ENCODE results near the gene NIM1K. TPM values are rescaled to one million over a fixed set of nuclear protein-coding genes. Genes with fewer than 3 reads are reported as not detected.
"Not testable (repeated sequence)": the region's sequence is repeated elsewhere in the genome, so short reads cannot be mapped to it uniquely, and the experiment has no call there.

NIM1K gene
- polyA plus RNA-seq, 1 experiment: 0.72 TPM

GRCh38 chr5:43156388-43156787, 35.6 kb upstream of the NIM1K start:
- Histone ChIP-seq H3K27me3 (ENCODE audit: control insufficient read depth, insufficient read depth, low read length) (no peaks in the 10 kb centered on the region), H3K4me3 (ENCODE audit: low read depth, low read length) (no peak overlapping the region), H3K27ac (ENCODE audit: low read depth, low read length) (no peak overlapping the region), H3K9me3 (ENCODE audit: control insufficient read depth, insufficient read depth, low read length) (no peaks in the 10 kb centered on the region)
- POLR2A ChIA-PET: no interaction called here
- no peak for DNase-seq (ENCODE audit: low read depth, low spot score)
- CTCF ChIA-PET: interaction anchor here (0.7 to 1.2 kb wide), 2 partner anchors 51 to 96 kb away, joined by 3 read pairs; no protein-coding TSS in a partner anchor
- TF ChIP-seq CTCF (IDR thresholded peaks at IDR 0.05; ENCODE audit: low read depth, low read length): no peak

- no peak for TF ChIP-seq CTCF (IDR thresholded peaks at IDR 0.05; ENCODE audit: low read depth, low read length)
- no peak overlapping the region for H3K27ac ChIP-seq (ENCODE audit: low read depth, low read length)
- ChIA-PET CTCF (no interaction called here), POLR2A (no interaction called here)
- no peaks in the 10 kb centered on the region for H3K27me3 ChIP-seq (ENCODE audit: control insufficient read depth, insufficient read depth, low read length)
- H3K4me3 ChIP-seq (ENCODE audit: low read depth, low read length): no peak overlapping the region
- DNase-seq (ENCODE audit: low read depth, low spot score): no peak
- H3K9me3 ChIP-seq (ENCODE audit: control insufficient read depth, insufficient read depth, low read length): no peaks in the 10 kb centered on the region
These were observed 35.0 kb upstream of the NIM1K start for GRCh38 chr5:43157068-43157467.

GRCh38 chr5:43161244-43161643, 30.8 kb upstream of the NIM1K start:
- no peak for TF ChIP-seq CTCF (IDR thresholded peaks at IDR 0.05; ENCODE audit: low read depth, low read length)
- ChIA-PET POLR2A (no interaction called here), CTCF (interaction anchor here (0.6 kb wide), 1 partner anchor 322 kb away, joined by 3 read pairs; the partner anchor contains the start of gene TMEM267)

GRCh38 chr5:43164801-43165200, 27.2 kb upstream of the NIM1K start:
- H3K27me3 ChIP-seq (ENCODE audit: control insufficient read depth, insufficient read depth, low read length); DNase-seq (ENCODE audit: low read depth, low spot score); H3K27ac ChIP-seq (ENCODE audit: low read depth, low read length); H3K9me3 ChIP-seq (ENCODE audit: control insufficient read depth, insufficient read depth, low read length); POLR2A ChIA-PET; H3K4me3 ChIP-seq (ENCODE audit: low read depth, low read length): not testable (repeated sequence)
- CTCF ChIA-PET: interaction anchor here (0.6 to 1.0 kb wide), 2 partner anchors 59 to 256 kb away, joined by 3 read pairs; no protein-coding TSS in a partner anchor

More at GRCh38 chr5:43161244-43161643, 30.8 kb upstream of the NIM1K start:
- no peaks in the 10 kb centered on the region for H3K9me3 ChIP-seq (ENCODE audit: control insufficient read depth, insufficient read depth, low read length)
- no peak overlapping the region for H3K27ac ChIP-seq (ENCODE audit: low read depth, low read length)
- H3K27me3 ChIP-seq (ENCODE audit: control insufficient read depth, insufficient read depth, low read length): no peaks in the 10 kb centered on the region
- DNase-seq (ENCODE audit: low read depth, low spot score): no peak
- no peak overlapping the region for H3K4me3 ChIP-seq (ENCODE audit: low read depth, low read length)

GRCh38 chr5:43165323-43165722, 26.7 kb upstream of the NIM1K start:
- Histone ChIP-seq H3K27ac (ENCODE audit: low read depth, low read length) (no peak overlapping the region), H3K27me3 (ENCODE audit: control insufficient read depth, insufficient read depth, low read length) (no peaks in the 10 kb centered on the region), H3K9me3 (ENCODE audit: control insufficient read depth, insufficient read depth, low read length) (no peaks in the 10 kb centered on the region), H3K4me3 (ENCODE audit: low read depth, low read length) (no peak overlapping the region)
- TF ChIP-seq CTCF (IDR thresholded peaks at IDR 0.05; ENCODE audit: low read depth, low read length): no peak
- ChIA-PET CTCF (interaction anchor here (0.6 to 1.0 kb wide), 2 partner anchors 59 to 257 kb away, joined by 3 read pairs; no protein-coding TSS in a partner anchor), POLR2A (no interaction called here)
- DNase-seq (ENCODE audit: low read depth, low spot score): no peak

- TF ChIP-seq CTCF (IDR thresholded peaks at IDR 0.05; ENCODE audit: low read depth, low read length): no peak
- ChIA-PET POLR2A (no interaction called here), CTCF (no interaction called here)
These were observed 23.9 kb upstream of the NIM1K start for GRCh38 chr5:43168175-43168574.

More at GRCh38 chr5:43168175-43168574, 23.9 kb upstream of the NIM1K start:
- H3K27ac ChIP-seq (ENCODE audit: low read depth, low read length): no peak overlapping the region
- no peak overlapping the region for H3K4me3 ChIP-seq (ENCODE audit: low read depth, low read length)
- H3K9me3 ChIP-seq (ENCODE audit: control insufficient read depth, insufficient read depth, low read length): no peaks in the 10 kb centered on the region
- no peak for DNase-seq (ENCODE audit: low read depth, low spot score)
- H3K27me3 ChIP-seq (ENCODE audit: control insufficient read depth, insufficient read depth, low read length): no peaks in the 10 kb centered on the region
